Immature natural killer cell (primary cell): ENCODE measurements around the gene ARHGAP24. TPM values are rescaled to one million over a fixed set of nuclear protein-coding genes. Genes with fewer than 3 reads are reported as not detected.
"Not testable (repeated sequence)": the region's sequence is repeated elsewhere in the genome, so short reads cannot be mapped to it uniquely, and the experiment has no call there.

Source experiments
- DNase-seq, 3 donors: peaks; one replicate each; pipeline ENCODE4 v3.0.0; 2022; ENCODE audit warnings: mixed read lengths in 1 of 3
- H3K27ac Mint-ChIP-seq, 6 donors: one replicate each; pipeline ENCODE4 v1.8.0; 2020; ENCODE audit warnings: mixed read lengths in 6 of 6, mild to moderate bottlenecking in 5 of 6, inconsistent platforms in 4 of 6, moderate library complexity in 3 of 6
- H3K27me3 Mint-ChIP-seq, 3 donors: one replicate each; pipeline ENCODE4 v1.8.0; 2020 to 2021; ENCODE audit warnings: low read depth in 3 of 3, mild to moderate bottlenecking in 3 of 3, mixed read lengths in 3 of 3, moderate library complexity in 3 of 3, inconsistent platforms in 1 of 3
- H3K36me3 Mint-ChIP-seq, 3 donors: one replicate each; pipeline ENCODE4 v1.8.0; 2020; ENCODE audit warnings: mixed read lengths in 3 of 3, inconsistent platforms in 2 of 3, mild to moderate bottlenecking in 2 of 3
- H3K4me1 Mint-ChIP-seq, 2 donors: one replicate each; pipeline ENCODE4 v1.8.0; 2020; ENCODE audit warnings: inconsistent platforms in 2 of 2, mild to moderate bottlenecking in 2 of 2, mixed read lengths in 2 of 2, moderate library complexity in 1 of 2
- H3K4me3 Mint-ChIP-seq, 5 donors: one replicate each; pipeline ENCODE4 v1.8.0; 2020; ENCODE audit warnings: mild to moderate bottlenecking in 5 of 5, mixed read lengths in 5 of 5, inconsistent platforms in 3 of 5, moderate library complexity in 3 of 5
- H3K9me3 Mint-ChIP-seq, 6 donors: one replicate each; pipeline ENCODE4 v1.8.0; 2020; ENCODE audit warnings: mild to moderate bottlenecking in 6 of 6, mixed read lengths in 6 of 6, inconsistent platforms in 4 of 6, moderate library complexity in 3 of 6
- polyA plus RNA-seq, 3 donors: library from polyadenylated mRNA; unstranded; fragments of 300-500 nt; fragmentation: Illumina TruSeq; gene quantifications; one replicate each; pipeline ENCODE4 v1.2.3, GENCODE V29; 2021

ARHGAP24 gene
- polyA plus RNA-seq, 3 donors from 2014 or later: 0.06 to 0.24 TPM; not detected in 1

GRCh38 chr4:86019362-86019761 lies 544.4 kb downstream of the ARHGAP24 start:
- Mint-ChIP-seq H3K27me3 (peaks cover 0 to 3% (median 0%) of the 10 kb centered on the region in 3 donors), H3K27ac (no peak overlapping the region), H3K4me3 (no peak overlapping the region), H3K4me1 (no peaks in the 10 kb centered on the region), H3K36me3 (no peaks in the 10 kb centered on the region), H3K9me3 (peaks cover 0 to 19% (median 1%) of the 10 kb centered on the region in 6 donors)
- no peak for DNase-seq

GRCh38 chr4:86019906-86020305 lies 545.0 kb downstream of the ARHGAP24 start:
- Mint-ChIP-seq H3K27me3 (peaks cover 0 to 3% (median 0%) of the 10 kb centered on the region in 3 donors), H3K4me1 (no peaks in the 10 kb centered on the region), H3K9me3 (peaks cover 0 to 19% (median 2%) of the 10 kb centered on the region in 6 donors), H3K4me3 (no peak overlapping the region), H3K27ac (no peak overlapping the region), H3K36me3 (no peaks in the 10 kb centered on the region)
- DNase-seq: no peak

DNA sequence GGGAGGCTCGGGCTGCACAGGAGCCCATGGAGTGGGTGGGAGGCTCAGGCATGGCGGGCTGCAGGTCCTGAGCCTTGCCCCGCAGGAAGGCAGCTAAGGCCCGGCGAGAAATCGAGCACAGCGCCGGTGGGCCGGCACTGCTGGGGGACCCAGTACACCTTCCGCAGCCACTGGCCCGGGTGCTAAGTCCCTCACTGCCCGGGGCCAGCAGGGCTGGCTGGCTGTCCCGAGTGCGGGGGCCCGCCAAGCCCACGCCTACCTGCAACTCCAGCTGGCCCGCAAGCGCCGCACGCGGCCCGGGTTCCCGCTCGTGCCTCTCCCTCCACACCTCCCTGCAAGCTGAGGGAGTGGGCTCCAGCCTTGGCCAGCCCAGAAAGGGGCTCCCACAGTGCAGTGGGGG lies 546.7 kb downstream of the ARHGAP24 start:
- not testable (repeated sequence) for H3K27ac Mint-ChIP-seq, H3K4me1 Mint-ChIP-seq, H3K4me3 Mint-ChIP-seq, DNase-seq, H3K27me3 Mint-ChIP-seq, H3K36me3 Mint-ChIP-seq
- H3K9me3 Mint-ChIP-seq: peaks cover 0 to 13% (median 2%) of the 10 kb centered on the region in 6 donors

DNA sequence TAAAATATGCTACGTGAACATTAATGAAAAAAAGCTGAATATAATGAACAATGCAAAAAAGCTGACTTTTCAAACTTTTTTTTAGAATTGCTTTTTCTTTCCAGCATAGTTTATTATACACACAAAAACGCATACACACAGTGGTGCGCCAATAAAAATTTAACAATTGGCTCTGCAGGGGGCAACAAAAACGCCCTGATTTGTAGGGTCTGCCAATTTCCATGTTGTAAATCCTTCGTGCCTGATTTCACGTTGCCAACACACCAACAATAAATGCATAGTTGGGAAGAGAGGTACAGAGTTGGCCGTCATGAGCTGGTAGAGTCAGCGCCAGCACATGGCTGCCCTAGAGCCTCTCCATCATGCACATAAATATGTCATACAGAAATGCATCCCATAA lies 551.8 kb downstream of the ARHGAP24 start:
- Mint-ChIP-seq H3K4me3 (no peak overlapping the region), H3K36me3 (peaks cover 0 to 4% (median 0%) of the 10 kb centered on the region in 3 donors), H3K9me3 (peaks cover 0 to 21% (median 6%) of the 10 kb centered on the region in 6 donors), H3K27me3 (peaks cover 0 to 6% (median 2%) of the 10 kb centered on the region in 3 donors), H3K4me1 (no peaks in the 10 kb centered on the region), H3K27ac (no peak overlapping the region)
- DNase-seq: no peak

GRCh38 chr4:86031927-86032326 lies 557.0 kb downstream of the ARHGAP24 start:
- Mint-ChIP-seq H3K4me3 (no peak overlapping the region), H3K27ac (no peak overlapping the region), H3K9me3 (peaks cover 0 to 21% (median 10%) of the 10 kb centered on the region in 6 donors), H3K27me3 (peaks cover 2 to 8% (median 2%) of the 10 kb centered on the region in 3 donors), H3K4me1 (no peaks in the 10 kb centered on the region), H3K36me3 (peaks cover 0 to 8% (median 0%) of the 10 kb centered on the region in 3 donors)
- no peak for DNase-seq

DNA sequence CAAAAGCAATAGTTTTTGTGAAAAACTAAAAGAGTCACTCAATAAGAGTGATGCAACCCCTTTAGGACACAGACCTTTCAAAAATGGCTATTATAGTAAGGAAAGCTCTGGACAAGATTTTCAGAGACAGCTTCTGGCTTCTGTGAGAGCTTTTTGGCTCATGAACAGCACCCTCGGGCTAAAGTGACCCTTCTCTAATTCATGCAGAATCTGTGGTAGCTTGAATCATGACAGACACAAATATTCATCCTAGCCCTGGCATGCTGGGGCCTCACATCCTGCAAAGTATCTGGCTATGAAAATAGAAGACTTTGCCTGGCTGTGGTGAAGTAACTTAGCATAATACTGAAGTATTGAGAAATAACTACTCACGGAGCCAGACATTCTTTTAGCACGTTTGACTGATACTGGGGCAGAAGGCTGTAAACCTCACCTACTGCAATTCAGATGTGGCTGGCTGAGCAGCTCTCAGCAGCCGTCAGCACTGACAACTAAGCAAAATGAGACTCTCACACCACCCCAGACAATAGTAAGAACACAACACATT lies 557.6 kb downstream of the ARHGAP24 start:
- H3K36me3 Mint-ChIP-seq: peaks cover 0 to 7% (median 0%) of the 10 kb centered on the region in 3 donors
- H3K4me3 Mint-ChIP-seq: no peak overlapping the region
- H3K27ac Mint-ChIP-seq: no peak overlapping the region
- H3K9me3 Mint-ChIP-seq: peaks cover 0 to 19% (median 10%) of the 10 kb centered on the region in 6 donors
- no peak for DNase-seq
- H3K27me3 Mint-ChIP-seq: peaks cover 2 to 8% (median 2%) of the 10 kb centered on the region in 3 donors
- no peaks in the 10 kb centered on the region for H3K4me1 Mint-ChIP-seq

- no peak overlapping the region for H3K4me3 Mint-ChIP-seq
- H3K4me1 Mint-ChIP-seq: no peaks in the 10 kb centered on the region
- no peak for DNase-seq
- H3K27ac Mint-ChIP-seq: no peak overlapping the region
- H3K36me3 Mint-ChIP-seq: peaks cover 0 to 5% (median 0%) of the 10 kb centered on the region in 3 donors
- H3K27me3 Mint-ChIP-seq: peaks cover 2 to 6% (median 2%) of the 10 kb centered on the region in 3 donors
- peaks cover 0 to 15% (median 8%) of the 10 kb centered on the region in 6 donors for H3K9me3 Mint-ChIP-seq
Observed at GRCh38 chr4:86033171-86033570, 558.2 kb downstream of the ARHGAP24 start.

- Mint-ChIP-seq H3K9me3 (peaks cover 0 to 14% (median 8%) of the 10 kb centered on the region in 6 donors), H3K36me3 (peaks cover 0 to 5% (median 0%) of the 10 kb centered on the region in 3 donors), H3K27ac (no peak overlapping the region), H3K4me3 (no peak overlapping the region), H3K27me3 (peaks cover 2 to 6% (median 2%) of the 10 kb centered on the region in 3 donors), H3K4me1 (no peaks in the 10 kb centered on the region)
- no peak for DNase-seq
Observed at GRCh38 chr4:86034616-86035015, 559.7 kb downstream of the ARHGAP24 start.

GRCh38 chr4:86035688-86036087 lies 560.7 kb downstream of the ARHGAP24 start:
- Mint-ChIP-seq H3K9me3 (peaks cover 2 to 16% (median 8%) of the 10 kb centered on the region in 6 donors), H3K27ac (no peak overlapping the region), H3K27me3 (peaks cover under 1 to 2% (median 2%) of the 10 kb centered on the region in 3 donors), H3K4me3 (no peak overlapping the region), H3K4me1 (no peaks in the 10 kb centered on the region), H3K36me3 (peaks cover 0 to 5% (median 0%) of the 10 kb centered on the region in 3 donors)
- no peak for DNase-seq

DNA sequence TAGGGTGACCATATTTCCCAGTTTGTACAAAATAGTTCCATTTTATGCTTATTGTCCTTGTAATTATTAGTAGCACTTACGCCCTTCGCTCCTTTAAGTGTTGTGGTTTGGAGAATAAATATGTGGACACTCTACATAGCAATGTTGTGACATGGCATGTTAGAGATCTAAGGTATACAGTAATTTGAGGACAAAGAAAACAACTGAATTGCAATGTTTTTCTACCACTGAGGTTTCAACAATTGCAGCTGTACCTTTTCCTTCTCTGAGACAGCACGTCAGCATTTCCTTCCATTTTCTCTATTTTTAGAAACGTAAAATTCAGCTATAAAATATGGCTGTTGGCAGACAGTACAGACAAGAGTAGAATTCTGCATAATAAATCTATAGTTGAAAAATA lies 561.8 kb downstream of the ARHGAP24 start:
- Mint-ChIP-seq H3K27me3 (peaks cover 0 to 2% (median 2%) of the 10 kb centered on the region in 3 donors), H3K4me1 (no peaks in the 10 kb centered on the region), H3K27ac (no peak overlapping the region), H3K4me3 (no peak overlapping the region), H3K9me3 (peaks cover 2 to 15% (median 5%) of the 10 kb centered on the region in 6 donors), H3K36me3 (peaks cover 0 to 5% (median 0%) of the 10 kb centered on the region in 3 donors)
- DNase-seq: no peak

DNA sequence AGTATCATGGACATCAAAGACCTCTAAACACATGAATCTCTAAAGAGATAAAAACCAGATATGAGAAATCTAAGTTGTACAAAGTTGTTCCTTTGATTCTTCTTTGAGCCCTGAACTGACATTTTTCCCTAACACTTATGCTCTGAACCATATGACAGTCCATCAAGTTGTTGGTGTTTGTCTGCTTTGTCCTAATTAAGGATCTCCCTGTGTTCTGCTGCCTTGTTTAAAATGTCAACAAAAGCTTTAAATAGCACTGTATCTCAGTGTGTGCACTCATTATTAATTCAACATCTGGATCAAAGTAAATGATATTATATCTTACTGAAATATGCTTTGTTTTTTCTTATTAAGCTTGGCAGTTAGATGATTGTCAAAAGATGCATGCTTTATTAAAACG lies 563.1 kb downstream of the ARHGAP24 start:
- H3K36me3 Mint-ChIP-seq: peaks cover 0 to 5% (median 0%) of the 10 kb centered on the region in 3 donors
- DNase-seq: no peak
- peaks cover 2 to 11% (median 5%) of the 10 kb centered on the region in 6 donors for H3K9me3 Mint-ChIP-seq
- H3K27ac Mint-ChIP-seq: no peak overlapping the region
- H3K4me1 Mint-ChIP-seq: no peaks in the 10 kb centered on the region
- H3K4me3 Mint-ChIP-seq: no peak overlapping the region
- H3K27me3 Mint-ChIP-seq: peaks cover 0 to 3% (median 3%) of the 10 kb centered on the region in 3 donors

GRCh38 chr4:86043755-86044592 lies 569.0 kb downstream of the ARHGAP24 start:
- peaks cover 0 to 6% (median 3%) of the 10 kb centered on the region in 6 donors for H3K9me3 Mint-ChIP-seq
- H3K4me3 Mint-ChIP-seq: no peak overlapping the region
- DNase-seq: no peak
- H3K36me3 Mint-ChIP-seq: no peaks in the 10 kb centered on the region
- H3K27ac Mint-ChIP-seq: no peak overlapping the region
- peaks cover 0 to 1% (median 1%) of the 10 kb centered on the region in 3 donors for H3K27me3 Mint-ChIP-seq
- H3K4me1 Mint-ChIP-seq: no peaks in the 10 kb centered on the region

DNA sequence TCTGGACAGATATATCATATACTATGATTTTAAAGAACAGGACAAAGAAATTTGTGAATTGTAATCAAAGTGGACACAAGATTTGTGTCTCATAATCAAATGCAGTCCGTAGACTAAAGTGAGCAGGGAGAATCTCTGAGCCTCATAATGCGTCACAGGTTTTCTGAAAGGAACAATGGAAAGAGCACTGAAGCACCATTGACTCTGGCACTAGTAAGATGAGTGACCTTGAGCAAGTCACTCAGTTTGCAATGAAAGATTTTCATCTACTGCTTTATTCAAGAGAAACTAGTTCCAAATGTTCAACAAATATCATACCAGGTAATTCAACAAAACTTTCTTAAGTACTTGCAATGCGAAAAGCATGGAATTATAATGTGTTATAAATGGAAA lies 569.6 kb downstream of the ARHGAP24 start:
- H3K27ac Mint-ChIP-seq: no peak overlapping the region
- H3K27me3 Mint-ChIP-seq: peaks cover 0 to 1% (median 1%) of the 10 kb centered on the region in 3 donors
- DNase-seq: no peak
- H3K4me3 Mint-ChIP-seq: no peak overlapping the region
- H3K9me3 Mint-ChIP-seq: peaks cover 0 to 6% (median 3%) of the 10 kb centered on the region in 6 donors
- H3K4me1 Mint-ChIP-seq: no peaks in the 10 kb centered on the region
- no peaks in the 10 kb centered on the region for H3K36me3 Mint-ChIP-seq

DNA sequence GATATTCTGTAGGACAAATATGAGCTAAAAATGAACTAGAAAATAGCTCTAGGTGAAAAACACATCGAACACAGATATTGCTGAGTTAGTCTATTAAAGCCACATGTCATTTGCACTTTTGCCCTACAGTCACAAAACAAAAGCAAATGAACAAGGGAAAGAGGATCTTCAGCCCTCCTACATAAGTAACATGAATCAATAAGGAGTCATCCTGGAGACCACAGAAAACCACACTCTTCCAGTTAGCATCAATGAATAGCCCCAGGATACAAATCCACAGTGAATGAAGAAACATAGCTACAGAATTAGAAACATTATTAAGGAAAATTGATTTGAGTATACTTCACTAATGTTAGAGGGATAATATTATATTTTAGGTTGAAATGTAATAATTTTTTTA lies 573.5 kb downstream of the ARHGAP24 start:
- no peak for DNase-seq
- peaks cover 0 to 6% (median 3%) of the 10 kb centered on the region in 6 donors for H3K9me3 Mint-ChIP-seq
- no peak overlapping the region for H3K27ac Mint-ChIP-seq
- H3K4me1 Mint-ChIP-seq: no peaks in the 10 kb centered on the region
- peaks cover 0 to 2% (median 0%) of the 10 kb centered on the region in 3 donors for H3K27me3 Mint-ChIP-seq
- no peaks in the 10 kb centered on the region for H3K36me3 Mint-ChIP-seq
- no peak overlapping the region for H3K4me3 Mint-ChIP-seq
